ENCODE results near the gene MRPL9. TPM values are rescaled to one million over a fixed set of nuclear protein-coding genes. Genes with fewer than 3 reads are reported as not detected.

The MRPL9 gene
- total and polyA plus RNA-seq, 2 experiments from 2014 or later = 89.0 to 126 TPM

- TF ChIP-seq ZNF462 (CRISPR knock-in tag; IDR thresholded peaks at IDR 0.05) = no peak
- no peak for TF ChIP-seq EZH2 (IDR thresholded peaks at IDR 0.05; ENCODE audit: low read depth, unreplicated experiment)
- TF ChIP-seq CTCF (conservative IDR thresholded peaks at IDR 0.05; ENCODE audit: low read depth in 2 of 2) = no peak
- no peak for TF ChIP-seq STAT1 (IDR thresholded peaks at IDR 0.05; ENCODE audit: unreplicated experiment)
- no peak for TF ChIP-seq ZNF114 (CRISPR knock-in tag; IDR thresholded peaks at IDR 0.05)
- no peak for TF ChIP-seq EZH2phosphoT487 (IDR thresholded peaks at IDR 0.05; ENCODE audit: unreplicated experiment)
- TF ChIP-seq ETS1 (IDR thresholded peaks at IDR 0.05) = no peak
- TF ChIP-seq CREB1 (CRISPR knock-in tag; IDR thresholded peaks at IDR 0.05; ENCODE audit: low read depth) = no peak
Observed at GRCh38 chr1:151801310-151801820, 38.1 kb upstream of the MRPL9 start (continued).
